SK-N-SH treated with all-trans-retinoic acid at 6 μM for 48 hours (cell line): ENCODE results near the gene ABCB11.

Source experiments
- ATAC-seq: fragments of 200-7000 bp; cut with Tn5 transposase; 3 replicates; pipeline ENCODE4 v1.9.1; 2020; ENCODE audit warnings: mild to moderate bottlenecking, moderate library complexity
- ARNTL ChIP-seq: fragments of 450-650 bp; formaldehyde crosslinking; IDR thresholded peaks from 2 replicates; pipeline ENCODE4 v1.5.0; 2020; ENCODE audit warnings: low read depth, mild to moderate bottlenecking, moderate library complexity, borderline replicate concordance
- BACH2 ChIP-seq: fragments of 250-450 bp; sonication (Bioruptor Pico); IDR thresholded peaks from 2 replicates; pipeline ENCODE4 v1.9.0; 2021; ENCODE audit warnings: mild to moderate bottlenecking, borderline replicate concordance
- CSDC2 ChIP-seq: fragments of 250-450 bp; sonication (Bioruptor Pico); IDR thresholded peaks from 2 replicates; pipeline ENCODE4 v1.5.0; 2020; ENCODE audit warnings: mild to moderate bottlenecking, moderate library complexity
- ESRRG ChIP-seq: fragments of 250-450 bp; sonication (Bioruptor Pico); IDR thresholded peaks from 2 replicates; pipeline ENCODE4 v1.6.1; 2021; ENCODE audit warnings: mild to moderate bottlenecking
- GLIS3 ChIP-seq: fragments of 250-450 bp; sonication (Bioruptor Pico); IDR thresholded peaks from 2 replicates; pipeline ENCODE4 v1.5.0; 2020; ENCODE audit warnings: mild to moderate bottlenecking, moderate library complexity
- ISL1 ChIP-seq: fragments of 250-450 bp; sonication (Bioruptor Pico); IDR thresholded peaks from 2 replicates; pipeline ENCODE4 v2.1.2; 2022; ENCODE audit warnings: mild to moderate bottlenecking, moderate library complexity
- OSR1 ChIP-seq: fragments of 250-450 bp; sonication (Bioruptor Pico); IDR thresholded peaks from 2 replicates; pipeline ENCODE4 v1.8.0; 2022; ENCODE audit warnings: moderate library complexity, mild to moderate bottlenecking, inconsistent platforms
- PPARA ChIP-seq: fragments of 250-450 bp; sonication (Bioruptor Pico); IDR thresholded peaks from 2 replicates; pipeline ENCODE4 v1.5.0; 2020; ENCODE audit warnings: mild to moderate bottlenecking, borderline replicate concordance
- RARB ChIP-seq: fragments of 250-450 bp; sonication (Bioruptor Pico); IDR thresholded peaks from 2 replicates; pipeline ENCODE4 v1.8.0; 2021; ENCODE audit warnings: mild to moderate bottlenecking, moderate library complexity
- SNAI2 ChIP-seq: fragments of 250-450 bp; sonication (Bioruptor Pico); IDR thresholded peaks from 2 replicates; pipeline ENCODE4 v1.5.0; 2020; ENCODE audit warnings: mild to moderate bottlenecking, moderate library complexity
- TCF4 ChIP-seq: fragments of 250-450 bp; sonication (Bioruptor Pico); IDR thresholded peaks from 2 replicates; pipeline ENCODE4 v1.8.0; 2021; ENCODE audit warnings: mild to moderate bottlenecking, moderate library complexity, borderline replicate concordance
- TOX ChIP-seq: fragments of 250-450 bp; sonication (Bioruptor Pico); IDR thresholded peaks from 2 replicates; pipeline ENCODE4 v1.8.0; 2021; ENCODE audit warnings: mild to moderate bottlenecking, moderate library complexity, borderline replicate concordance
- ZC3H10 ChIP-seq: fragments of 250-450 bp; sonication (Bioruptor Pico); IDR thresholded peaks from 2 replicates; pipeline ENCODE4 v1.5.1; 2021; ENCODE audit warnings: mild to moderate bottlenecking, moderate library complexity
- ZFP3 ChIP-seq: fragments of 250-450 bp; sonication (Bioruptor Pico); IDR thresholded peaks from 2 replicates; pipeline ENCODE4 v1.5.0; 2020; ENCODE audit warnings: mild to moderate bottlenecking, moderate library complexity
- ZNF565 ChIP-seq: fragments of 450-650 bp; formaldehyde crosslinking; conservative IDR thresholded peaks from 2 replicates; pipeline ENCODE4 v1.5.0; 2020; ENCODE audit warnings: low read depth, mild to moderate bottlenecking, moderate library complexity
- ZNF70 ChIP-seq: fragments of 450-650 bp; formaldehyde crosslinking; IDR thresholded peaks from 2 replicates; pipeline ENCODE4 v1.5.0; 2020; ENCODE audit warnings: mild to moderate bottlenecking, moderate library complexity
- ZNF8 ChIP-seq: fragments of 450-650 bp; formaldehyde crosslinking; IDR thresholded peaks from 2 replicates; pipeline ENCODE4 v1.5.0; 2020; ENCODE audit warnings: mild to moderate bottlenecking, moderate library complexity
- TF ChIP-seq, protein P1 (sequence below): fragments of 250-450 bp; sonication (Bioruptor Pico); IDR thresholded peaks from 2 replicates; pipeline ENCODE4 v1.8.0; 2020; ENCODE audit warnings: mild to moderate bottlenecking, moderate library complexity, borderline replicate concordance
- TF ChIP-seq, protein P2 (sequence below): fragments of 250-450 bp; sonication (Bioruptor Pico); IDR thresholded peaks from 2 replicates; pipeline ENCODE4 v1.8.0; 2021; ENCODE audit warnings: low read depth, mild to moderate bottlenecking, moderate library complexity, borderline replicate concordance
- TF ChIP-seq, protein P3 (sequence below): fragments of 250-450 bp; sonication (Bioruptor Pico); IDR thresholded peaks from 2 replicates; pipeline ENCODE4 v1.5.1; 2021; ENCODE audit warnings: mild to moderate bottlenecking, moderate library complexity
- TF ChIP-seq, protein P4 (sequence below): fragments of 250-450 bp; sonication (Bioruptor Pico); IDR thresholded peaks from 2 replicates; pipeline ENCODE4 v1.5.0; 2020; ENCODE audit warnings: mild to moderate bottlenecking, moderate library complexity
- TF ChIP-seq, protein P5 (sequence below): fragments of 250-450 bp; sonication (Bioruptor Pico); IDR thresholded peaks from 2 replicates; pipeline ENCODE4 v1.5.1; 2020; ENCODE audit warnings: low read depth, mild to moderate bottlenecking, moderate library complexity

ABCB11 gene

DNA sequence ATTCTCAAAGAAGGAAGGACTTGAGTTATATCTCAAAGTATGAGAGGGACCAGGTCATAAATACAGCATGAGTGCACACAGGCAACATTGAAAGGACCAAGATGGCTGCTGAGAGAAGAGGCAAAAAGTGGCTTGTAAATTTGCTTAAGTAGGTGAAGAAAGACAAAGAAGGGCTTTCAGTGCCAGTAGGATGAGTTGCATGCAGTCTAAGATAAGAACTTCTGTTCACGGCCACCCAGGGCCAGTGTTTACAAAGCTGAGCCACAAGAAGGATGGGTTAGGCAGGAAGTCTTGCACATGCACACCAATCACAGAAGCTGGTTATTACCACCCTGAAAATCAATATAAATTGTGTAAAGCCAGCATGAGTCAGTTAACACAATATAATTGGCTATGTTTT lies 3.1 kb upstream of the ABCB11 start:
- TF ChIP-seq BACH2 (CRISPR knock-in tag) (no peak), ZNF70 (no peak), PPARA (CRISPR knock-in tag) (no peak), TOX (CRISPR knock-in tag) (no peak), TCF4 (no peak), ZFP3 (CRISPR knock-in tag) (no peak), CSDC2 (CRISPR knock-in tag) (no peak), SNAI2 (CRISPR knock-in tag) (no peak), ARNTL (CRISPR knock-in tag) (no peak), ISL1 (no peak), OSR1 (CRISPR knock-in tag) (no peak), ESRRG (CRISPR knock-in tag) (no peak), ZNF8 (no peak)
- TF ChIP-seq, protein P1, sequence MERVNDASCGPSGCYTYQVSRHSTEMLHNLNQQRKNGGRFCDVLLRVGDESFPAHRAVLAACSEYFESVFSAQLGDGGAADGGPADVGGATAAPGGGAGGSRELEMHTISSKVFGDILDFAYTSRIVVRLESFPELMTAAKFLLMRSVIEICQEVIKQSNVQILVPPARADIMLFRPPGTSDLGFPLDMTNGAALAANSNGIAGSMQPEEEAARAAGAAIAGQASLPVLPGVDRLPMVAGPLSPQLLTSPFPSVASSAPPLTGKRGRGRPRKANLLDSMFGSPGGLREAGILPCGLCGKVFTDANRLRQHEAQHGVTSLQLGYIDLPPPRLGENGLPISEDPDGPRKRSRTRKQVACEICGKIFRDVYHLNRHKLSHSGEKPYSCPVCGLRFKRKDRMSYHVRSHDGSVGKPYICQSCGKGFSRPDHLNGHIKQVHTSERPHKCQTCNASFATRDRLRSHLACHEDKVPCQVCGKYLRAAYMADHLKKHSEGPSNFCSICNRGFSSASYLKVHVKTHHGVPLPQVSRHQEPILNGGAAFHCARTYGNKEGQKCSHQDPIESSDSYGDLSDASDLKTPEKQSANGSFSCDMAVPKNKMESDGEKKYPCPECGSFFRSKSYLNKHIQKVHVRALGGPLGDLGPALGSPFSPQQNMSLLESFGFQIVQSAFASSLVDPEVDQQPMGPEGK (CRISPR knock-in tag): no peak
- TF ChIP-seq, protein P2, sequence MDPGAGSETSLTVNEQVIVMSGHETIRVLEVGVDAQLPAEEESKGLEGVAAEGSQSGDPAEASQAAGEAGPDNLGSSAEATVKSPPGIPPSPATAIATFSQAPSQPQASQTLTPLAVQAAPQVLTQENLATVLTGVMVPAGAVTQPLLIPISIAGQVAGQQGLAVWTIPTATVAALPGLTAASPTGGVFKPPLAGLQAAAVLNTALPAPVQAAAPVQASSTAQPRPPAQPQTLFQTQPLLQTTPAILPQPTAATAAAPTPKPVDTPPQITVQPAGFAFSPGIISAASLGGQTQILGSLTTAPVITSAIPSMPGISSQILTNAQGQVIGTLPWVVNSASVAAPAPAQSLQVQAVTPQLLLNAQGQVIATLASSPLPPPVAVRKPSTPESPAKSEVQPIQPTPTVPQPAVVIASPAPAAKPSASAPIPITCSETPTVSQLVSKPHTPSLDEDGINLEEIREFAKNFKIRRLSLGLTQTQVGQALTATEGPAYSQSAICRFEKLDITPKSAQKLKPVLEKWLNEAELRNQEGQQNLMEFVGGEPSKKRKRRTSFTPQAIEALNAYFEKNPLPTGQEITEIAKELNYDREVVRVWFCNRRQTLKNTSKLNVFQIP (CRISPR knock-in tag): no peak
- TF ChIP-seq, protein P3, sequence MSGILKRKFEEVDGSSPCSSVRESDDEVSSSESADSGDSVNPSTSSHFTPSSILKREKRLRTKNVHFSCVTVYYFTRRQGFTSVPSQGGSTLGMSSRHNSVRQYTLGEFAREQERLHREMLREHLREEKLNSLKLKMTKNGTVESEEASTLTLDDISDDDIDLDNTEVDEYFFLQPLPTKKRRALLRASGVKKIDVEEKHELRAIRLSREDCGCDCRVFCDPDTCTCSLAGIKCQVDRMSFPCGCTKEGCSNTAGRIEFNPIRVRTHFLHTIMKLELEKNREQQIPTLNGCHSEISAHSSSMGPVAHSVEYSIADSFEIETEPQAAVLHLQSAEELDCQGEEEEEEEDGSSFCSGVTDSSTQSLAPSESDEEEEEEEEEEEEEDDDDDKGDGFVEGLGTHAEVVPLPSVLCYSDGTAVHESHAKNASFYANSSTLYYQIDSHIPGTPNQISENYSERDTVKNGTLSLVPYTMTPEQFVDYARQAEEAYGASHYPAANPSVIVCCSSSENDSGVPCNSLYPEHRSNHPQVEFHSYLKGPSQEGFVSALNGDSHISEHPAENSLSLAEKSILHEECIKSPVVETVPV: no peak
- TF ChIP-seq, protein P4, sequence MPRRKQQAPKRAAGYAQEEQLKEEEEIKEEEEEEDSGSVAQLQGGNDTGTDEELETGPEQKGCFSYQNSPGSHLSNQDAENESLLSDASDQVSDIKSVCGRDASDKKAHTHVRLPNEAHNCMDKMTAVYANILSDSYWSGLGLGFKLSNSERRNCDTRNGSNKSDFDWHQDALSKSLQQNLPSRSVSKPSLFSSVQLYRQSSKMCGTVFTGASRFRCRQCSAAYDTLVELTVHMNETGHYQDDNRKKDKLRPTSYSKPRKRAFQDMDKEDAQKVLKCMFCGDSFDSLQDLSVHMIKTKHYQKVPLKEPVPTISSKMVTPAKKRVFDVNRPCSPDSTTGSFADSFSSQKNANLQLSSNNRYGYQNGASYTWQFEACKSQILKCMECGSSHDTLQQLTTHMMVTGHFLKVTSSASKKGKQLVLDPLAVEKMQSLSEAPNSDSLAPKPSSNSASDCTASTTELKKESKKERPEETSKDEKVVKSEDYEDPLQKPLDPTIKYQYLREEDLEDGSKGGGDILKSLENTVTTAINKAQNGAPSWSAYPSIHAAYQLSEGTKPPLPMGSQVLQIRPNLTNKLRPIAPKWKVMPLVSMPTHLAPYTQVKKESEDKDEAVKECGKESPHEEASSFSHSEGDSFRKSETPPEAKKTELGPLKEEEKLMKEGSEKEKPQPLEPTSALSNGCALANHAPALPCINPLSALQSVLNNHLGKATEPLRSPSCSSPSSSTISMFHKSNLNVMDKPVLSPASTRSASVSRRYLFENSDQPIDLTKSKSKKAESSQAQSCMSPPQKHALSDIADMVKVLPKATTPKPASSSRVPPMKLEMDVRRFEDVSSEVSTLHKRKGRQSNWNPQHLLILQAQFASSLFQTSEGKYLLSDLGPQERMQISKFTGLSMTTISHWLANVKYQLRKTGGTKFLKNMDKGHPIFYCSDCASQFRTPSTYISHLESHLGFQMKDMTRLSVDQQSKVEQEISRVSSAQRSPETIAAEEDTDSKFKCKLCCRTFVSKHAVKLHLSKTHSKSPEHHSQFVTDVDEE (CRISPR knock-in tag): no peak
- TF ChIP-seq, protein P5, sequence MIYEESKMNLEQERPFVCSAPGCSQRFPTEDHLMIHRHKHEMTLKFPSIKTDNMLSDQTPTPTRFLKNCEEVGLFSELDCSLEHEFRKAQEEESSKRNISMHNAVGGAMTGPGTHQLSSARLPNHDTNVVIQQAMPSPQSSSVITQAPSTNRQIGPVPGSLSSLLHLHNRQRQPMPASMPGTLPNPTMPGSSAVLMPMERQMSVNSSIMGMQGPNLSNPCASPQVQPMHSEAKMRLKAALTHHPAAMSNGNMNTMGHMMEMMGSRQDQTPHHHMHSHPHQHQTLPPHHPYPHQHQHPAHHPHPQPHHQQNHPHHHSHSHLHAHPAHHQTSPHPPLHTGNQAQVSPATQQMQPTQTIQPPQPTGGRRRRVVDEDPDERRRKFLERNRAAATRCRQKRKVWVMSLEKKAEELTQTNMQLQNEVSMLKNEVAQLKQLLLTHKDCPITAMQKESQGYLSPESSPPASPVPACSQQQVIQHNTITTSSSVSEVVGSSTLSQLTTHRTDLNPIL (CRISPR knock-in tag): no peak
- TF ChIP-seq, all 23 proteins: peak for 0
- ATAC-seq: no peak

DNA sequence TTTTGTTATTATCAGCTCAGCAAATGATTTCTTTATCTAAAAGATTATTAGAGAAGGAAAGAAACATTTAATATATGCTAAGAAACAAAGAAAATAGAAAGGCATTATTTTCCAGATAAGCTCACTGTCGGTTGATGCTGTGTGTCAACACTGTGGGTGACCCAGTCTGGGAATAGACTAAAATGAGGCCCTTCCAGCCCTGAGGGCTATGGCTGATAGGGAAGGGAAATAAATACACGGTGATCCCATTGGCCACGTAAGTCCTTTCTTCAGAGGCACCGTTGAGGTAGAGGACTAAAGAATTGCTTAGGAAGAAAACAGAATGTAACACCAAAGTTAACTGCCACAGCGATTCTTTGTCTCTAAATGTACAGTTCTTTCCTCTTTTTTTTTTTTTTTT lies 1.8 kb downstream of the ABCB11 start:
- no peak for ATAC-seq
- TF ChIP-seq ZNF8: no peak
- no peak for TF ChIP-seq ISL1
- no peak for TF ChIP-seq ZFP3 (CRISPR knock-in tag)
- no peak for TF ChIP-seq SNAI2 (CRISPR knock-in tag)
- no peak for TF ChIP-seq BACH2 (CRISPR knock-in tag)
- no peak for TF ChIP-seq TCF4
- TF ChIP-seq GLIS3: no peak
- TF ChIP-seq, protein P4 (CRISPR knock-in tag): no peak
- no peak for TF ChIP-seq ZNF565
- no peak for TF ChIP-seq RARB (CRISPR knock-in tag)
- TF ChIP-seq, protein P3: no peak
- TF ChIP-seq ESRRG (CRISPR knock-in tag): no peak
- TF ChIP-seq, protein P2 (CRISPR knock-in tag): no peak
- no peak for TF ChIP-seq TOX (CRISPR knock-in tag)
- no peak for TF ChIP-seq ZC3H10
- TF ChIP-seq OSR1 (CRISPR knock-in tag): no peak
- TF ChIP-seq PPARA (CRISPR knock-in tag): no peak
- TF ChIP-seq CSDC2 (CRISPR knock-in tag): no peak
- TF ChIP-seq ZNF70: no peak
